K562 (cell line): Measurements from ENCODE around the gene HEPACAM2.

Experiments used
- CC2D1A ChIP-seq: fragments of 450-650 bp; IDR thresholded peaks from 2 replicates; pipeline ENCODE4 v1.6.1; 2017; ENCODE audit warnings: mild to moderate bottlenecking
- CTCF ChIP-seq, 3 experiments: IDR thresholded peaks in 2 of 3; conservative IDR thresholded peaks in 1 of 3; 2 replicates each; pipeline ENCODE4 v1.5.1; 2011 to 2012; ENCODE audit warnings: low read length in 3 of 3, mild to moderate bottlenecking in 3 of 3, control low read depth in 2 of 3, improper control_type of control experiment in 1 of 3, inconsistent platforms in 1 of 3, low read depth in 1 of 3, mixed read lengths in 1 of 3, moderate library complexity in 1 of 3; ENCODE audit not compliant: insufficient read depth in 2 of 3
- EP300 ChIP-seq: IDR thresholded peaks from 2 replicates; pipeline ENCODE4 v1.6.1; 2012; ENCODE audit warnings: low read length, improper control_type of control experiment
- KLF6 ChIP-seq: fragments of 250-450 bp; sonication (Bioruptor Pico); IDR thresholded peaks from 2 replicates; pipeline ENCODE4 v1.4.0; 2020; ENCODE audit warnings: mild to moderate bottlenecking, moderate library complexity, borderline replicate concordance
- POLR2AphosphoS5 ChIP-seq: IDR thresholded peaks from 2 replicates; pipeline ENCODE4 v1.6.1; 2011; ENCODE audit warnings: mild to moderate bottlenecking, low read depth, low read length, moderate library complexity; ENCODE audit not compliant: control insufficient read depth, insufficient read depth
- RB1 ChIP-seq: fragments of 450-650 bp; IDR thresholded peaks from 2 replicates; pipeline ENCODE4 v1.6.1; 2017; ENCODE audit warnings: low read depth, mild to moderate bottlenecking
- SRF ChIP-seq, 2 experiments: fragments of 250-450, 450-650 bp in 1 of 2; sonication (Bioruptor Pico) in 1 of 2; sonication (generic) in 1 of 2; formaldehyde crosslinking; IDR thresholded peaks; 2 replicates each; pipeline versions ENCODE4 v1.5.0 to v1.5.1; 2020 to 2022; ENCODE audit warnings: mild to moderate bottlenecking in 1 of 2, missing genetic modification reagents in 1 of 2
- YY1 ChIP-seq, 3 experiments: IDR thresholded peaks; 2 replicates each; pipeline ENCODE4 v1.6.1; 2011; ENCODE audit warnings: low read length in 2 of 3, mild to moderate bottlenecking in 2 of 3, moderate library complexity in 2 of 3, borderline replicate concordance in 1 of 3, control low read depth in 1 of 3, low read depth in 1 of 3; ENCODE audit not compliant: insufficient read depth in 3 of 3, insufficient replicate concordance in 2 of 3, control insufficient read depth in 1 of 3, insufficient read length in 1 of 3; ENCODE audit errors: extremely low read depth in 1 of 3
- ZBTB12 ChIP-seq: fragments of 250-450 bp; sonication (Bioruptor Pico); IDR thresholded peaks from 2 replicates; pipeline ENCODE4 v1.4.0; 2020
- ZNF77 ChIP-seq: fragments of 250-450 bp; sonication (Bioruptor Pico); IDR thresholded peaks from 2 replicates; pipeline ENCODE4 v1.5.0; 2020
- TF ChIP-seq, protein P1 (sequence below): sonication (generic); formaldehyde crosslinking; IDR thresholded peaks from 2 replicates; pipeline ENCODE4 v1.9.0; 2022; ENCODE audit warnings: mild to moderate bottlenecking, missing genetic modification reagents

- TF ChIP-seq YY1 (IDR thresholded peaks at IDR 0.05; ENCODE audit: borderline replicate concordance in 1 of 3, control insufficient read depth in 1 of 3, extremely low read depth in 1 of 3, insufficient read depth in 3 of 3, insufficient read length in 1 of 3, insufficient replicate concordance in 2 of 3, low read depth in 1 of 3, low read length in 2 of 3) (no peak), SRF (CRISPR knock-in tag; IDR thresholded peaks at IDR 0.05) (no peak), EP300 (no peak), CC2D1A (no peak), ZNF77 (CRISPR knock-in tag) (no peak), ZBTB12 (CRISPR knock-in tag) (no peak), CTCF (IDR thresholded peaks at IDR 0.05 in 2 of 3, conservative IDR thresholded peaks at IDR 0.05 in 1 of 3; ENCODE audit: insufficient read depth in 2 of 3, low read depth in 1 of 3, low read length in 3 of 3) (no peak), RB1 (no peak), POLR2AphosphoS5 (no peak), KLF6 (no peak)
- TF ChIP-seq, protein P1, sequence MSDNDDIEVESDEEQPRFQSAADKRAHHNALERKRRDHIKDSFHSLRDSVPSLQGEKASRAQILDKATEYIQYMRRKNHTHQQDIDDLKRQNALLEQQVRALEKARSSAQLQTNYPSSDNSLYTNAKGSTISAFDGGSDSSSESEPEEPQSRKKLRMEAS (CRISPR knock-in tag), result no peak
Measured at GRCh38 chr7:93148144-93148543, 78.1 kb downstream of the HEPACAM2 start, which contains the start of gene SAMD9L.
